Peyer's patch (tissue), 4 donors: ENCODE measurements around the gene TXLNB. TPM values are rescaled to one million over a fixed set of nuclear protein-coding genes. Genes with fewer than 3 reads are reported as not detected.

Source experiments
- DNase-seq, 3 donors: peaks; one replicate each; pipeline ENCODE4 v3.0.0-alpha.2; 2017 to 2019
- H3K27ac ChIP-seq, 4 donors: fragments of 200-600 bp; sonication (generic); one replicate each; pipeline ENCODE4 v1.5.1; 2016 to 2019
- H3K27me3 ChIP-seq, 2 donors: fragments of 200-600 bp; sonication (generic); one replicate each; pipeline ENCODE4 v1.5.1; 2019
- H3K36me3 ChIP-seq, 3 donors: fragments of 200-600 bp; sonication (generic); one replicate each; pipeline ENCODE4 v1.5.1; 2016 to 2019
- H3K4me1 ChIP-seq, 4 donors: fragments of 200-600 bp; sonication (generic); one replicate each; pipeline ENCODE4 v1.5.1; 2016 to 2019
- H3K4me3 ChIP-seq, 4 donors: fragments of 200-600 bp; sonication (generic); 1 replicate in 3 of 4; 2 replicates in 1 of 4; pipeline ENCODE4 v1.5.1; 2016 to 2019; ENCODE audit warnings: mild to moderate bottlenecking in 1 of 4
- H3K9me3 ChIP-seq, 4 donors: fragments of 200-600 bp; sonication (generic); one replicate each; pipeline ENCODE4 v1.5.1; 2016 to 2019; ENCODE audit warnings: mild to moderate bottlenecking in 1 of 4
- CTCF ChIP-seq, 6 experiments: fragments of 450-650 bp in 4 of 6; fragments of 200-600 bp in 2 of 6; sonication (generic) in 1 of 6; IDR thresholded peaks; one replicate each; pipeline ENCODE4 v1.5.1; 2017 to 2019; ENCODE audit warnings: antibody characterized with exemption in 6 of 6, mild to moderate bottlenecking in 3 of 6, moderate library complexity in 1 of 6
- POLR2A ChIP-seq, 2 donors: fragments of 450-650 bp; IDR thresholded peaks; one replicate each; pipeline ENCODE4 v1.5.1; 2017; ENCODE audit warnings: antibody characterized with exemption in 2 of 2, mild to moderate bottlenecking in 2 of 2, moderate library complexity in 2 of 2
- total RNA-seq, 4 donors: library from RNA; depleted of rRNA; stranded (reverse); fragments of >200 nt; gene quantifications; one replicate each; pipeline ENCODE4 v1.1.0, GENCODE V29; 2016

TXLNB gene
- total RNA-seq, 4 donors from 2014 or later, result 0.54 to 1.7 (median 1.0) TPM; not detected in 1

DNA sequence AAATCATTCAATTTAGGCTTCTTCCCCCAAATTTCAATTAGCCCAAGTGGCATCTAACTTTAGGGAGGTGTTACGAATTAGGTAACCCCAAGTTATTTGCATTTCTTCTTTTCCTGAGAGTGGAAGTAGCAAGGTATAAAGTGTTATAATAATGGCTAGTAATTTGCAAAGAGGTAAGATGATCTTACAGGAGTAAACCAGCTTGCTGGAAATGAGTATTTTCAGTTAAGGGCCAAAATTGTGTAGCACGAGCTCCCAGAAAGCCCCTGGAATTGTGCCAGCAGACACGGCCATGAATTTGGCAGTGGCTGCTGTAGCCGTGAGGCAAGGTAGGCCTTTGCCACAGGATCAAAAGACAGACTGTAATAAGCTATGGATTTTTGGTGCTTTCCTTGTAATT lies 44.7 kb upstream of the TXLNB start:
- Histone ChIP-seq H3K9me3 (no peaks in the 10 kb centered on the region), H3K4me1 (no peaks in the 10 kb centered on the region), H3K27ac (no peak overlapping the region), H3K36me3 (no peaks in the 10 kb centered on the region), H3K27me3 (no peaks in the 10 kb centered on the region), H3K4me3 (no peak overlapping the region)
- TF ChIP-seq POLR2A (IDR thresholded peaks at IDR 0.05) (no peak), CTCF (IDR thresholded peaks at IDR 0.05) (no peak)
- no peak for DNase-seq

GRCh38 chr6:139335447-139336210 lies 43.8 kb upstream of the TXLNB start:
- no peak overlapping the region for H3K27ac ChIP-seq
- no peaks in the 10 kb centered on the region for H3K4me1 ChIP-seq
- H3K4me3 ChIP-seq, result no peak overlapping the region
- H3K36me3 ChIP-seq, result no peaks in the 10 kb centered on the region
- no peaks in the 10 kb centered on the region for H3K9me3 ChIP-seq
- TF ChIP-seq CTCF (IDR thresholded peaks at IDR 0.05) (no peak), POLR2A (IDR thresholded peaks at IDR 0.05) (no peak)
- no peaks in the 10 kb centered on the region for H3K27me3 ChIP-seq
- no peak for DNase-seq

DNA sequence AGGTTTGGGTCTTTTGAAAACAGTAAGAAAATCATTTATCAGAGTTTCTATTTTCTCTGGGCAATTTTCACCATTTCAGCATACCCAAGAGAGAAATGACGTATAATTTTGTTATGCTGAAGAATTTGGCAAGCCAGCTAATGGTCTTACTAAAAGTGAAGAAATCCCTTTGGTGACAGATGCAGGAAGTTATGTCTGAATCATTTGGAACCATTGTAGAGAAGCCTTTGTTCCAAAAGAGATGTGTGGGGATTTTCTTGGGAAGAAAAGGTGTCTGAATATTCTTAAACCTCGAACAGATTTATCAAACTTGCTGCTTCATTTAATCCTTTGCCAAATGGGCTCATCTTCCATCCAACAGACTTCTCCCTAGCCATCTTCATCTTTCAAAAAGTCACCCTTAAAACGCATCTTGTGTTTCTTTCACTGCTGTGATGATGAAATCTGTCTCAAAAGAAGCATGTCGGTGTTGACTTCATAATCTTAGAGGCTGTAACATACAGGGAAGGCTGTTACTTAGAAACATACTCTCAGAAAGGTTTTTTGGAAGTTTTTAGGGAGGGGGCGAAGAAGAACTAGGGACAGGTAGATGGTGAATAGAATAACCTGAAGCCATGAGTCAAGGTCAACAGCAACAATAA lies 43.1 kb upstream of the TXLNB start:
- H3K4me3 ChIP-seq, result no peak overlapping the region
- no peak for DNase-seq
- H3K9me3 ChIP-seq, result no peaks in the 10 kb centered on the region
- H3K27me3 ChIP-seq, result no peaks in the 10 kb centered on the region
- peak overlapping the region in 1 of 4 donors; percentile 40 for H3K27ac ChIP-seq
- TF ChIP-seq CTCF (IDR thresholded peaks at IDR 0.05) (no peak), POLR2A (IDR thresholded peaks at IDR 0.05) (no peak)
- no peaks in the 10 kb centered on the region for H3K36me3 ChIP-seq
- no peaks in the 10 kb centered on the region for H3K4me1 ChIP-seq

GRCh38 chr6:139330826-139331500 lies 39.2 kb upstream of the TXLNB start:
- no peak for TF ChIP-seq POLR2A (IDR thresholded peaks at IDR 0.05)
- H3K27ac ChIP-seq, result no peak overlapping the region
- no peaks in the 10 kb centered on the region for H3K9me3 ChIP-seq
- no peaks in the 10 kb centered on the region for H3K36me3 ChIP-seq
- H3K27me3 ChIP-seq, result no peaks in the 10 kb centered on the region
- no peaks in the 10 kb centered on the region for H3K4me1 ChIP-seq
- H3K4me3 ChIP-seq, result no peak overlapping the region
- DNase-seq, result no peak

- no peaks in the 10 kb centered on the region for H3K9me3 ChIP-seq
- H3K27ac ChIP-seq, result no peak overlapping the region
- TF ChIP-seq CTCF (IDR thresholded peaks at IDR 0.05) (no peak), POLR2A (IDR thresholded peaks at IDR 0.05) (no peak)
- H3K36me3 ChIP-seq, result no peaks in the 10 kb centered on the region
- H3K4me3 ChIP-seq, result no peak overlapping the region
- peaks cover 0 to 4% (median 0%) of the 10 kb centered on the region in 4 donors for H3K4me1 ChIP-seq
- H3K27me3 ChIP-seq, result no peaks in the 10 kb centered on the region
- DNase-seq, result no peak
These were observed 38.5 kb upstream of the TXLNB start for GRCh38 chr6:139330306-139330705.

GRCh38 chr6:139329224-139329623 lies 37.4 kb upstream of the TXLNB start:
- Histone ChIP-seq H3K27ac (no peak overlapping the region), H3K4me1 (peaks cover 0 to 9% (median 0%) of the 10 kb centered on the region in 4 donors), H3K4me3 (no peak overlapping the region), H3K36me3 (no peaks in the 10 kb centered on the region), H3K27me3 (no peaks in the 10 kb centered on the region), H3K9me3 (no peaks in the 10 kb centered on the region)
- TF ChIP-seq POLR2A (IDR thresholded peaks at IDR 0.05) (no peak), CTCF (IDR thresholded peaks at IDR 0.05) (no peak)
- no peak for DNase-seq
